AG09309 (cell line): ENCODE results near the gene BIRC3.

Experiments
- DNase-seq: peaks from one replicate; pipeline ENCODE4 v3.0.0-alpha.2; 2010; ENCODE audit warnings: low read depth
- H3K4me3 ChIP-seq: 2 replicates; pipeline ENCODE4 v1.5.1; 2011; ENCODE audit warnings: mild to moderate bottlenecking, low read depth, low read length, moderate library complexity; ENCODE audit not compliant: control insufficient read depth
- TF ChIP-seq, protein P1 (sequence below): IDR thresholded peaks from 2 replicates; pipeline ENCODE4 v1.5.1; 2011; ENCODE audit warnings: mild to moderate bottlenecking, low read depth, low read length, inconsistent platforms; ENCODE audit not compliant: insufficient read depth, control insufficient read depth; ENCODE audit errors: missing control alignments

The BIRC3 gene

DNA sequence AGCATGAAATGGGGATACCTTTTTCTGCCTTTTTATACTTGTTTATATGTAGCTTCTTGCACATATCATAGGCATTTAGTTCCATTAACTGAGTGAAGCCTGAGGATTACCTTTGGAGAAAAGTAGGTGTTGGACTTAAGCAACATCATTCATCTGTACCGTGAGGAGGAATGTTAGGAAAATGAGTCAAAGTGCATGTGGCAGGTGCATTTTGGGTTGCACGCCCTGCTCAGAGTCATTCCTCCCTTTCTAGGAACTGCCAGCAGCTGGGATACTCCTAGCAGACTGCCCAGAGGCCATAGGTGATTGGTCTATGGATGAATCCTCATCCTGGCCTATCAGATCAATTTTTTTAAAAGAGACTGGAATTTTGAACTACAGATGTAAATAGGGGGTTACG, 33.3 kb upstream of the BIRC3 start:
- TF ChIP-seq, protein P1, sequence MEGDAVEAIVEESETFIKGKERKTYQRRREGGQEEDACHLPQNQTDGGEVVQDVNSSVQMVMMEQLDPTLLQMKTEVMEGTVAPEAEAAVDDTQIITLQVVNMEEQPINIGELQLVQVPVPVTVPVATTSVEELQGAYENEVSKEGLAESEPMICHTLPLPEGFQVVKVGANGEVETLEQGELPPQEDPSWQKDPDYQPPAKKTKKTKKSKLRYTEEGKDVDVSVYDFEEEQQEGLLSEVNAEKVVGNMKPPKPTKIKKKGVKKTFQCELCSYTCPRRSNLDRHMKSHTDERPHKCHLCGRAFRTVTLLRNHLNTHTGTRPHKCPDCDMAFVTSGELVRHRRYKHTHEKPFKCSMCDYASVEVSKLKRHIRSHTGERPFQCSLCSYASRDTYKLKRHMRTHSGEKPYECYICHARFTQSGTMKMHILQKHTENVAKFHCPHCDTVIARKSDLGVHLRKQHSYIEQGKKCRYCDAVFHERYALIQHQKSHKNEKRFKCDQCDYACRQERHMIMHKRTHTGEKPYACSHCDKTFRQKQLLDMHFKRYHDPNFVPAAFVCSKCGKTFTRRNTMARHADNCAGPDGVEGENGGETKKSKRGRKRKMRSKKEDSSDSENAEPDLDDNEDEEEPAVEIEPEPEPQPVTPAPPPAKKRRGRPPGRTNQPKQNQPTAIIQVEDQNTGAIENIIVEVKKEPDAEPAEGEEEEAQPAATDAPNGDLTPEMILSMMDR = no peak
- DNase-seq = no peak
- H3K4me3 ChIP-seq = no peak overlapping the region

DNA sequence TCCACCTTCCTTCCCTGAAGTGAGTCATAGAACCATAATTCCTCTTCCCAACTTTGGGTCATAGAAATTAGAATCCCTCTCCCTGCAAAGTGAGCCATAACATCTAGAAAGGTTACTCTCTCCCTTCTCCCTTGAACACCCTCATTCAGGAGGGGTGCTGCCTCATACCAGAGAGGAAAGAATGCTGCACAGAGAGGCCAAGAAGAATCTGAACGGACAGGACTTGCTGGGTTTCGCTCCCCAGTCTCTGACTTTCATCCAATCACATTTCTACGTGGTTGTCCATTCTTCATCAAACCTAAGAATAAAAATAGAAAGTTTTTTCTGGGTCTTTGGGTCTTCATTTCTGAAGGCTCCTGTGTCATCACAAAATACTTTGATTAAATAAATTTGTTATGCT, 31.0 kb upstream of the BIRC3 start:
- H3K4me3 ChIP-seq = no peak overlapping the region
- DNase-seq = no peak
- TF ChIP-seq, protein P1 = no peak

DNA sequence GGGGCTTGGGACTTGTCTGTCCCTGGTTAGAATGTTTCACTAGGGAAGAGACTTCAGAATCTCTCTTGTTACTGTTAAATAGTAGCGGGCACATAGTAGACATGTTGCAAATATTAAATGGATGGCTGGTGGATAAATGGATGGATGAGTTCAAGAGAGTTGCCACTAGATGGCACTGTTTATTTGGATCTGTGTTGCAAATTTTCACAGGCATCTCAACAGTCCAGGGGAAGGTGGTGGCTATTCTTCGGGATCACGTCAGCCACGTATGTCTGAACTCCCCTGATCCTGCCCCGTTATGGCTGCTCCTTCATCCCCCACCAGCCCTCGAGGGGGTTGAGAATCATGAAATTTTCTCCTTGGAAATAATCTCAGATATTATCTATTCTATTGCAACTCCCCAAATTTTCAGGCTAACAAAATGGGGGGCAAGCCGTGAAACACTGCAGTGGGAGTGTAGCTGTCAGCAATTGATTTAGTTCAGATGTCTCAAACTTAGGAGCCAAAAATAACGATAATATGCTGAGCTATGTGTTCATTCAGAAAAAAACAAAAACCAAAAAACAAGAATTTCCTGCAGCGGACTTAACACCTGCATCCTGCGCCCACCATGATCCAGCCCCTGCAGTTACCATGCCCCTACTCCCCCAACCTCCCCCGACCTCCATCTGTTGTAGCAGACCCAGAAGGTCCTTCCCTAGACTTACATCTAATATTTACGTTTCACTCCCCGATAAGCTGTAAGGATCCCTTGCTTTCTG, 29.1 kb upstream of the BIRC3 start:
- DNase-seq = peak; percentile 41
- H3K4me3 ChIP-seq = peak overlapping the region; percentile 23
- TF ChIP-seq, protein P1 = peak; percentile 64

DNA sequence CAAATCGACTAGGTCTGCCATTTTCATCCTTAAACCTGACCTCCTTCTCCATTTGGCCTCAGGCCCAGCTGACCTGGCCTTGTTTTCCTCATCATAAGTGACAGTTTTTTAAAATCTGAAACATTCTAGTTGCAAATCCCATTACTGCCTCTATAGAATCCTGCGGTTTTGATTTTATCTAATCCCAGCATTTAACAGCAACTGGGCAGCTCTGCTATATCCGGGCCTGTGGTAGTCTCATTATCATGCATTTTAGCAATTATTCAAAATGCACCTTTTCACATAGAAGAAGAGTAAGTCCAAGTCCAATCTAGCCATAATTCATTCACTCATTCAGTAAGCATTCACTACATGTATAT, 28.6 kb upstream of the BIRC3 start:
- TF ChIP-seq, protein P1 = no peak
- DNase-seq = no peak
- H3K4me3 ChIP-seq = no peak overlapping the region

DNA sequence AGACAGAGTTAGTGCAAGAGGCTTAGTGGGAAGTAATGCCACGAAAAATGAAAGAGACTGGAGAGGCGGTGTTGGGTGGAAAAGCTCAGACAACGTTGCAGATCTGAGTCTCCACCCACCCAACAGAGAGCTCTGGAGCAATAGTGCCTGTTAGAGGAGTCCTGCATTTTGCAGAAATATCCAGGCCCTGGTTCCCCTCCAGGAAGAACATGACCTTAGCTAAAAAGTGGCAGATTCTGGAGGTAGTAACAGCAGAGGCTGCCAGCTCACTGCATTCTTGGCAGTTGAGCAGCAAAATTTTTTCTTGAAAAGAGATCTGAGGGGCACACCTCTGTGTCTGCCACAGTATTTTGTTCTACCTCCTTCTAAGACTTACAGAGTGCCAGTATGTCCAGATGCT, 27.7 kb upstream of the BIRC3 start:
- no peak overlapping the region for H3K4me3 ChIP-seq
- DNase-seq = no peak
- TF ChIP-seq, protein P1 = no peak

DNA sequence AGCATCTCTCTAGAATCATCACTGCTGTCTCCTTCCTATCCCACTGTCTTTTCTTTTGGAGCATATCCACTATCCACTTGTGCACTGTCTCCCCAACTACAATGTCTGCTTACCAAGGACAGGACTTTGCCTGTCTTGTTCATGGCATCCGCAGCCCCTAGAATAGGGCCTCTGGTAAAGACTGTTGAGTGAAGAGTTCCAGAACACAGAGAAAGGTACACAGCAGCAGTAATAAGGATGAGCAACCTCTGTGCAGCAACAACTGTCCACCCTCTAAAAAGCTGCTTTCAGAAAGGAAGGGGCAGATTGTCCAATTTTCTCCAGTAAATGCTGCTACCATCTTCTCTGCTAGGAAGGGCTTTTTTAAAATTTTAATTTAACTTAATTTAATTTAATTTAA, 25.5 kb upstream of the BIRC3 start:
- TF ChIP-seq, protein P1 = no peak
- no peak for DNase-seq
- no peak overlapping the region for H3K4me3 ChIP-seq
